NCI-H2107 treated with DMSO at 0.1 percent for 48 hours (cell line): ENCODE measurements around the gene ZNF497.
A peak's percentile ranks its signal among the peaks of the same experiment; 100 is the strongest.
"Not testable (repeated sequence)": the region's sequence is repeated elsewhere in the genome, so short reads cannot be mapped to it uniquely, and the experiment has no call there.

Experiments
- DNase-seq: peaks from one replicate; lab custom pipeline; 2025; ENCODE audit not compliant: unreplicated experiment; lab: John Stamatoyannopoulos, UW

The ZNF497 gene

DNA sequence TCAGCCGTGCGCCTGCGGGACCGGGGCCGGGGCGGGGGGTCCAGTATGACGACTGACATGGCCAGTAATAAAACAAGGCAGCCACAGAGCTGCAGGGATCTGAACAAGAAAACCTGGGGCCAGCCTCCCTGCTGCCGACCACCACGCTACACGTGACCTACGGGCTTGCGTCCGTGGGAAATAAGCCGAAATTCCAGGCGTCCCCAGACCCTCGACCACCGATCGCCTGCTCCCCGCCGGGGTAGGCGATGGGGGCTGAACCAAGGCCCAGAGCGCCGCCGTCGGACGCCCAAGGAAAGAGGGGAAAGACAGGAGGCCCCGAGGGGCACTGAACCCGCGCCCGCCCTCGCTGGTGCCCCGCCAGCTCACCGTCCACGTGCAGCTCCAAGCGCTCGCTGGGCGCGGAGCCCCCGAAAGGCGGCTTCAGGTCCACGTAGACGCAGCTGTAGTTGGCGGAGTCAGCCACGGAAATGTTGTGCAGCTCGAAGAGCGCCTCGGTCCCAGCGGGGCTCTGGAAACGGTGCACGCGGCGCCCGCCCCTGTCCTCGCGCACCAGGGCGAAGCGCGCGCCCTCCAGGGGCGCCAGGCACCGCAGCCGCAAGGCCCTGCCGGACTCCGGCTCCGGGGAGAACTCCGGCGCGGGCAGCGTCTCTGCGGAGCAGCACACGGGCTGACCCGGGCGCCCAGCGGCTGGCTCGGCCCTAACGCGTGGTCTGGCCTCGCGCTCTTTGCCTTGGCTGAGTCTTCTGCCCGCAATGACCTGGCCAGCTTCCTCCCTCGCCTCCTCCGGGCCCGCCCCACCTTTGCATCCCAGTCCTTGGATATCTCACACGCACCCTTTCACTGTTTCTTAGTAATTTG, 12.3 kb downstream of the ZNF497 start:
- DNase-seq: no peak

DNA sequence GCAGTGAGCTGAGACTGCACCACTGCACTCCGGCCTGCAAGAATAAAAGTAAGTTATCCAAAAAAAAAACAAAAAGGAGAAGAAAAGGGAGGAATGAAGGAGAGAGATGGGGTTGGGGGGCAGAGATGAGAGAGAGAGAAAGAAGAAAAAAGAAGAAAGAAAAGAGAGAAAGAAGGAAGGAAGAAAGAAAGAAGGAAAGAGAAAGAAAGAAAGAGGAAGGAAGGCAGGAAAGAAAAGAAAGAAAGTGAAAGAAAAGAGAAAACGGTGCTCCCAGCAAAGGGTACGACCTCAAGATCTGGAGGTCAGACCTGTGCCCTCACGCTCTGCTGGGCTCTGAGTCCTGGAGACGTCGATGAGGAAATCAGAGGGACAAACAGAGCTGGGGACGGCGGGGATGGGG, 13.0 kb downstream of the ZNF497 start:
- no peak for DNase-seq

DNA sequence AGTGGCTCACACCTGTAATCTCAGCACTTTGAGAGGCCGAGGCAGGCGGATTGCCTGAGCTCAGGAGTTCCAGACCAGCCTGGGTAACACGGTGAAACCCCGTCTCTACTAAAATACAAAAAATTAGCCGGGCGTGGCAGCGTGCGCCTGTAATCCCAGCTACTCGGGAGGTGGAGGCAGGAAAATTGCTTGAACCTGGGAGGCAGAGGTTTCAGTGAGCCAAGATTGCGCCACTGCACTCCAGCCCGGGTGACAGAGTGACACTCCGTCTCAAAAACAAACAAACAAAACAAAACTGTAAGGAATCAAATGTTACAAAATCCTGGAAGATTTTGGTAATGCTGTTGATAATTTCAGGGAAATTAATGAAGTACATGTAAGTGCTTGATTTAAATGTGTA, 14.5 kb downstream of the ZNF497 start:
- not testable (repeated sequence) for DNase-seq

DNA sequence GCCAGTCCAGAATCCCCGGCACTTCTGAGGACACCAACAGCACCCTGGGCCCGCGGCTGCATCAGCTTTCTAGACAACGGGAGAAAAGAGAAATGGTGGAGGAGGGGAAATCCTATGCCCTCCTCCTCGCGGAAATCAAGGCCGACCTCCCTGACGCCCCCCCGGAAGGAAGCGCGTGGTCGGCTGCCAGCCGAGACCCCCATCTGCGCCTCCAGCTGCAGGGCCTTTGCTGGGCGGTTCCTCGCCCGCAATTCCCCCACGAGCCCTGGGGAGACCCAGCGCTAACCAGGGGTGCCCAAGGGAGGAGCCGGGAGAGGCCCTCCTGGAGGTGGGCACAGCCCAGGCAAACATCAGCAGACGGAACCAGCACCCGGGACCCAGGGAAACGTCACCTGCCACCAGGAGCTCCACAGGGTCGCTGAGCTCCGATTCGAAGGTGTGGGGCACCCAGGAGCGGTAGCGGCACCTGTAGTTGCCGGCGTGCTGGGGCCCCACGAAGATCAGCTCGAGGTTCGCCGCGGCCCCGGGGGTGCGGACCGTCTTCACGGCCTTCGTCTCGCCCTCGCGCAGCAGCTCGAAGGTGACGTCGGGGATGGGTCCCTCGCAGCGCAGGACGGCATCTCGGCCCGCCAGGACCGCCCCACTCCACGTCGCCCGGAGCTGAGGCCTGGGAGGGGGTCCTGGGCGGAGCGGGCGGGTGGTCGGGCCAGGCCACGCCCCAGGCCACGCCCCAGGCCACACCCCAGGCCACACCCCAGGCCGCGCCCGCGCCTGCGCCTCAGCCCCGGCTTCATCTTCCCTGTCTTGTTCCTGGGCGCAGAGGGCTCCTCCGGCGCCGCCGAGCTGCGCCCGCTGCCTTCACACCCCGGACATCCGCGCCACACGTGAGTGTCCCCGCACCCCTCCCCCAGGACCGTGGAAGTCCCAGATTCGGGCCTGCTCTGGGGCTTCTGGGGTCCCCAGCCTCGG, 15.3 kb downstream of the ZNF497 start:
- DNase-seq: peak; percentile 40

DNA sequence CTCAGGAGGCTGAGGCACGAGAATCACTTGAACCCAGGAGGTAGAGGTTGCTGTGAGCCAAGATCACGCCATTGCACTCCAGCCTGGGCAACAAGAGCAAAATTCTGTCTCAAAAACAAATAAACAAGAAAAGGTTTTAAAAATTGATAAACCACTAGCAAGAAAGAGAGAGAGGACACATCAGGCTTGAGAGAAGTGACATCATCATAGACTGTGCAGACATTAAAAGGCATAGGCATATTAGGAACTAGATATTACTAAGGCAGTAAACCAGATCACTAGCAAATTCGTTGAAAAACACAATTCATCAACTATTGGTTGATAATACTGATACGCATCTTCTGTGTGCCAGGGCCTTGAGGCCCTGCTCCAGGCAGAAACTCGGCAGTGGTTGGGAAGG, 17.0 kb downstream of the ZNF497 start:
- DNase-seq: no peak

DNA sequence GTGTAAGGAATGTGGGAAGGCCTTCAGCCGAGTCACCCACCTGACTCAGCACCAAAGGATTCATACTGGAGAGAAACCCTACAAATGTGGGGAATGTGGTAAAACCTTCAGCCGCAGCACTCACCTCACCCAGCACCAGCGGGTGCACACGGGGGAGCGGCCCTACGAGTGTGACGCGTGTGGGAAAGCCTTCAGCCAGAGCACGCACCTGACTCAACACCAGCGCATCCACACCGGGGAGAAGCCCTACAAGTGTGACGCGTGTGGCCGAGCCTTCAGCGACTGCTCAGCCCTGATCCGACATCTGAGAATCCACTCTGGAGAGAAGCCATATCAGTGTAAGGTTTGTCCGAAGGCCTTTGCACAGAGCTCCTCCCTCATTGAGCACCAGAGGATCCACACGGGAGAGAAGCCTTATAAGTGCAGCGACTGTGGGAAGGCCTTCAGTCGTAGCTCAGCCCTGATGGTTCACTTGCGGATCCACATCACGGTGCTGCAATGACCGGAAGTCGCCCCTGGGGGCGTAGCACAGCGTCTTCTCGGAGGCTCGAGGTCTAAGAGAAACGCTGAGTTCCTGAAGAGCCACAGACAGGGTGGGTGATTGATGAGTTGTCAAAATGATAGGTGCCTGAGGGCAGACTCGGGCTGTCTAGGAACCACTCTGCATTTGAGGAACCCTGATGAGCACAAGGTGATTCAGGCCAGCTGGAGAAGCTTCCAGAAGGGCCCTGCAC, 23.6 kb downstream of the ZNF497 start:
- DNase-seq: no peak

DNA sequence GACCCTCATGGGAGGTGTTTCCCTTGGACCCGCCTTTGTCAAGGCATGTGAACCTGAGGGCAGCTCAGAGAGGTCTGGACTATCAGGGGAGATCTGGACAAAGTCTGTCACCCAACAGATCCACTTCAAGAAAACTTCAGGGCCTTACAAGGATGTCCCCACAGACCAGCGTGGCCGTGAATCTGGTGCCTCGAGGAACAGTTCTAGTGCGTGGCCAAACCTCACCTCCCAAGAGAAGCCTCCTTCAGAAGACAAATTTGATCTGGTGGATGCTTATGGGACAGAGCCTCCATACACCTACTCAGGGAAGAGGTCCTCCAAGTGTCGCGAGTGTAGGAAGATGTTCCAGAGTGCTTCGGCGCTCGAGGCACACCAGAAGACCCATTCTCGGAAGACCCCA, 24.2 kb downstream of the ZNF497 start:
- DNase-seq: no peak

DNA sequence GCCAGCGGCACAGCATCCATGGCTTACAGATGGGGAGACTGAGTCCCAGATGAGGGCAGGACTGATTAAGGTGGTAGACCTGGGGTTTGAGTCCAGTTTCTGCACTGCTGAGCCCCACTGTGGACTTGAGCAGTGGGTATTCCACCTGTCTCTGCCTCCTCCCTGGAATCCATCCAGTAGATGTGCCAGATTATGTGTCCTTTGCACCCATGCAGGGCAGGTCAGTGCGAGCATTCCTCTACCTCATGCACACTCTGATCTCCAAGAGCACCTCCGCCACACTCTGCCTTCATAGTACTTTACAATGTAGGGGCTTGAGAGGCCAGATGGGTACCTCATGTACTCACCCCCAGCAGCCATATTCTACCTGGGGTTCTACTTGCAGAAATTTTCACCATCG, 25.7 kb downstream of the ZNF497 start:
- DNase-seq: no peak

DNA sequence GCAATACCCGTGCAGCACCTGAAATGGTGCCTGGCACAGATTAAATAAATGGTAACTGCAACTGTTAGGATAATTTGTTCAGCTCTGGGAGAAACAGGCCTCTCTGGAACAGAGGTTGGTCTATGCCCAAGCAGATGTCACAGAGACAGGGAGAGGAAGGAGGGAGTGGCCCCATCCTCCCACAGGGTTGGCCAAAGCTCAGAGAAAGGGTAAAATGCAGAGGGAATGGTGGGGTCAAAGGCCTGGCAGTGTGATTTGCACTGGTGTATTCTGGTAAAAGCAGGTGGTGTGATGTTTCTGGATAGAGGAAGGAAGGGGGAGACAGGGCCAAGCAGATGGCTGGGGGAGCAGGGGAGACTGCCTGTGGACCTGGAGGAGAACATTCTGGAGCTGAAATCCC, 26.3 kb downstream of the ZNF497 start:
- no peak for DNase-seq

DNA sequence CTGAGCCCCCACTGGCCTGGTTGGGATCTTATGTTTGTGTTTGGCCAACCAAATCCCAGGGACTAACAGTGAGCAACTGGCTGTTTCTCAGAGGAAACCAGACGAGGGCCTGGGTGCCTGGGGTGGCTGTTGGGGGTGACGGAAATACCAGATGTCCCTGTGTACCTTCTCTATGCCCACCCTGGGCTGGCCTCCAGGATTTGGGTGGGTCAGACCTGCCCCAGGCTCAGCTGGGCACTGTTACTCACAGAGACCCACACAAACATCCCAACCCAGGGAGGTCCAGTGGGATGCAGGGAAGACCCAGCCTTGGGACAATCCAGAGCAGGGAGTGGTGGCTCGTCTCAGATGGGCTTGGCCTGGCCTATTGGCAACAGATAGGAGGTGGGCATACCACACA, 26.9 kb downstream of the ZNF497 start:
- no peak for DNase-seq

DNA sequence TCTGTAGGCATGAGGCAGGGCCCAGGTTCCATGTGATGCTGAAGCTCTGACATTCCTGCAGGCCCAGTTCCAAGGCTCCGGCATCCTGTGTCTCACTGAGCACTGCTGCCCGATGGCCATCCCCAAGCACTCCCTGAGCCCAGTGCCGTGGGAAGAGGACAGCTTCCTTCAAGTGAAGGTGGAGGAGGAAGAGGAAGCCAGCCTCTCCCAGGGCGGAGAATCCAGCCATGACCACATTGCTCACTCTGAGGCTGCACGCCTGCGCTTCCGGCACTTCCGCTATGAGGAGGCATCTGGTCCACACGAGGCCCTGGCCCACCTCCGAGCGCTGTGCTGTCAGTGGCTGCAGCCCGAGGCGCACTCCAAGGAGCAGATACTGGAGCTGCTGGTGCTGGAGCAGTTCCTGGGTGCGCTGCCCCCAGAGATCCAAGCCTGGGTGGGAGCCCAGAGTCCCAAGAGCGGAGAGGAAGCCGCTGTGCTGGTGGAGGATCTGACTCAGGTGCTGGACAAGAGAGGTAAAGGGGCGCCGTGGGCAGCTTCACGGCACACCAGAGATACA, 27.8 kb downstream of the ZNF497 start:
- DNase-seq: no peak

DNA sequence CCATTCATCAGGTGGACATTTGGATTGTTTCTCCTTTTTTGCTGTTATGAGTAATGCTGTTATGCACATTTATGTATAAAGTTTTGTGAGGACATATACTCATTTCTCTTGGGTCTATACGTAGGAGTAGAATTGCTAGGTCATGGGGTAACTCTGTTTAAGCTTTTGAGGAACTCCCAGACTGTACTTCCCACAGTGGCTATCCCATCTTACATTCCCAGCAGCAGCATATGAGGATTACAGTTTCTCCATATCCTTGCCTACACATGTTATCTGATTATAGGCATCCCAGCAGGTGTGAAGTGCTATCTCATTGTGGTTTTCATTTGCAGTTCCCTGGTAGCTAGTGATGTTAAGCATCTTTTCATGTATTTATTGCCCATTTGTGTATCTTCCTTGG, 29.9 kb downstream of the ZNF497 start:
- DNase-seq: no peak

DNA sequence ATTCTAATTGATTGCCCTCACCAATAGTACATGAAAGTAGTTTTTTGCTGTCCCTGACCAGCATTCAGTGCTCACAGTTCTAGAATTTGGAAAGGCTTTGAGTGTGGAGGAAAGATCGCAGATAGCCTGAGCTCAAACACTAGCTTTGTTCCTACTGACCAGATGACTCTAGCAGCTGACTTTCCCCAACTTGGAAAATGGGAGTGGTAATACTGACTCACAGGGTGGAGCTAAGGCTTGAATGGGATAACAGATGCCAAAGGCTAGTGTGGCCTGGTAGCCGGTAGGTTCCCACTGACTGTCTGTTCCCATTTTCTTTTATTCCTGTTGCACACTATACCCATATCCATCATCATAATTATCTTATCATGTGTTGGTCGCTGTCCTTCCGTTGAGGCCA, 32.1 kb downstream of the ZNF497 start:
- no peak for DNase-seq

DNA sequence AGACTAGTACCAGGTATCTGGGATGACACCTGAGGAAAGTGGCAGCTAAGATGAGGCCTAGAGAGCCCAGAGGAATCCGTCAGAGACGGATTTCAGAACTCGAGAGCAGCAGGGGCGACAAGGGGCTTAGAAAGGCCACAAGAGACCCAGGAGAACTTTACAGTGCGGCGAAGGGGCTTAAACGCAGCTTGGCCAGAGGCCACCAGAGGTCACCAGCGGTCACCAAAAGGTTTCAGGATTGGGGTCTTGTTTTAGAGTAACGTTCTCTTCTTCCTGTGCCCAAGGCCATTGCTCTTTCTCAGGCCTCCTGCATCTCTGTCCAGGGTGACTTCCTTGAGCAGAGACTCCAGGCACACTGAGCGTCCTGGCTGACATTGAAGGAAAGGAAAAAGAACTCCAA, 33.6 kb downstream of the ZNF497 start:
- peak; percentile 6 for DNase-seq

DNA sequence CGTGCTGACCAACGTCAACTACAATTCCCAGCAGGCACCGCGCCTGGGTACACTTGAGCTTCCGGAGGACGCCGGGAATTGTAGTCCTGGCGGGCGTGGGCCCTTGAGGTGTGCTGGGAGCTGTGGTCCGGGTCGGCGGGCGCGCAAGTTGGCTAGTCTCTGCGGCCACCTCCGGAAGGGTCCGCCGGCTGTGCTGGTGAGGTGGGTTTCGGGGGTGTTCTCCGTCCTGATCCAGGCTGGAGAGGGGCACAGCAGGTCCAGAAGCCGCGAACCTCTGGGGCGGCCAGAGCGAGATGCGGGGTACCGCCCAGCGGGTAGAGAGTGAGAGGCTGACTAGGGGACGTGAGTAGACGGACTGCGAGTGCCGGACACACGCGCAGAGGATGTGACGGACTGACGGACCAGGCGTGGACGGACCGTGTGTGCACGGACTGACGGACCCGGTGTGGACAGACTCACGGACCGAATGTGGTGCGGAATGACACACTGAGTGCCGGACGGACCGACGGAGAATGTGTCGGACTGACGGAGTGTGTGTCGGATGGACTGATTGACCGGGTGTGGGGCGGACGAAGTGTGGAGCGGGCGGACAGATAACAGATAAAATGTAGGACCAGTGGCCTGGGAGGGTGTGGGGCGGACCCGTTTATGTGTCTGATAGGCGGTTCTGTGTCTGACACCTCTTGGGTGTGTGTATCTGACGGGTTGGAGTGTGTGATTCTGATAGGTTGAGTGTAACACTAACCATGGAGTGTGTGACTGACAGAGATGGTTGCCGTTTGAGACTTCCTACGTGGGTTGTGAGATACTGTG, 35.4 kb downstream of the ZNF497 start, which contains the start of gene ZSCAN22:
TSS of gene ZSCAN22 (plus strand) at position 81 of the 813 bp plus-strand sequence. CDS start 7,809 bp downstream, outside the sequence.
- DNase-seq: peak; percentile 93

DNA sequence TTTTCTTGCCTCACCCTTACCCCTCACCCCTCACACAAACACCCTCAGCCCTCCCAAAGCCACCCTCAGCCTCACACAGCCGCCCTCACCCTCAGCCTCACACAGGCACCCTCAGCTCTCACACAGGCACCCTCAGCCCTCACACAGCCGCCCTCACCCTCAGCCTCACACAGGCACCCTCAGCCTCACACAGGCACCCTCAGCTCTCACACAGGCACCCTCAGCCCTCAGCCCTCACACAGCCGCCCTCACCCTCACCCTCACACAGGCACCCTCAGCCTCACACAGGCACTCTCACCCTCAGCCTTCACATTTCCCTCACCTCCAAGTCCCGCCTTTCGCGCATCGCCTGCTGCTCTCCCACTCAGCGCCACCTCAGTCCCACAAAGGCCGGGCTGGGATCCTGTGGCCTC, 36.0 kb downstream of the ZNF497 start:
- no peak for DNase-seq

DNA sequence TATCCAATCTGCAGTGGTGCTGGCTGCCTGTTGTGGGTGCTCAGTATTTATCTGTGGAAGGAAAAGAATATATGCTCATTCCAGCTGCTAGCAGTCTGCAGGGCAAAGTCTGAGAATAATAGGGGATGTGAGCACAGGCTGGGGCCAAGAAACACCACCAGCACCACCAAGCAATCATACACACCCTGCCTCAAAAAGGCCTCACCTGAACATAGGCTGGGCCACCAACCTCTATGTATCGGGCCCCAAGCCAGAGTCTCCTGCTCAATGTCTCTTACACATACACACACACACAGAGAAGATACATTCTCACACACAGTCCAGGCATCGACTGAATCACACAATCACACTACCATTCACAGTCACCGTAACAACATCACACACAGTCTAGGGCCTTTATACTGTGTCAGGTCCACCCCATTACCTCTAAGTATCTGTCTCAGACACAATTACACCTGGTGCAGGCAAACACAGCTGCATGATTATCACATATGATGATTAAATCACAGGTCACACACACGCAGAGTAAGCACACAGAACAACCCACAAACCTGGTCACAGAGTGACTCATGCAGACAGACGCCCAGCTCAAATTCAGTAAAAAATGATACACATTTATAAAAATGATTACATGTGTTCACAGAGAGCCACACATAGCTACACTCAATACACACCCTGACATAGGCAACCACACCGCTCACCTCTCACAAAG, 37.1 kb downstream of the ZNF497 start:
- DNase-seq: no peak

DNA sequence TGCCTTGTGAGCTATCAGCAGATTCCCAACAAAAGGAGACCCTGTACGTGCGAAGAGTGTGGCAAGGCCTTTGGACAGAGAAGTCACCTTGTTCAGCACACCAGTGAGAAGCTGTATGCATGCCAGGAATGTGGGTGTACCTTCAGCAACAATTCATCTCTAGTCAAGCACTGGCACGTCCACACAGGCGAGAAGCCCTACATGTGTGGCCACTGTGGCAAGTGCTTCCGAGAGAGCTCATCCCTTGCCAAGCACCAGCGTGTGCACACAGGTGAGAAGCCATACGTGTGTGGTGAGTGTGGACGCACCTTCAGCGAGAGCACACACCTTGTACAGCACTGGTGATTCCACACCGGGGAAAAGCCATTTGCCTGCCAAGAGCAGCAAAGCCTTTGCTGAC, 43.3 kb downstream of the ZNF497 start:
- DNase-seq: no peak

DNA sequence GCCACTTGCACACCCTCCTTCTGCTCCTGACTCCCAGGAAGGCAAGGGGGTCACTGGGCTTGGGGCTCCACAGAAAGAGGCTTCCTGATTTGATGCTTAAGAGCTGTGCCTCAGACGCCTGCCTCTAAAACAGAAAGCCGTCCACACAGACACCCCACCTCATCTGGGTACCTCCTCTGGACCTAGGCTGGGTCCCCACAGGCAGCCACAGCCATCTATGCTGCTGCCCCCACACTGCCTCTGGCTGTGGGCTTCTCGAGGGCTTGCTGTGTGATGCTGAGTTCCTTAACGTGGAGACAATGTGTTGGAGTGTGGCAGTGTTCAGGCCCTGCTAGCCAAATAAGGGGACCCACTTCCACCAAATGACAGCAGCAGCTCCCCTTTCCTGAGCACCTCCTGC, 44.3 kb downstream of the ZNF497 start:
- DNase-seq: no peak
